ENCODE results near the gene EMID1. TPM values are rescaled to one million over a fixed set of nuclear protein-coding genes. Genes with fewer than 3 reads are reported as not detected.

Gene EMID1
- polyA plus RNA-seq, 1 donor (not counting 4 experiments of a cell fraction or from before 2014, with no cell fraction given), result not detected

DNA sequence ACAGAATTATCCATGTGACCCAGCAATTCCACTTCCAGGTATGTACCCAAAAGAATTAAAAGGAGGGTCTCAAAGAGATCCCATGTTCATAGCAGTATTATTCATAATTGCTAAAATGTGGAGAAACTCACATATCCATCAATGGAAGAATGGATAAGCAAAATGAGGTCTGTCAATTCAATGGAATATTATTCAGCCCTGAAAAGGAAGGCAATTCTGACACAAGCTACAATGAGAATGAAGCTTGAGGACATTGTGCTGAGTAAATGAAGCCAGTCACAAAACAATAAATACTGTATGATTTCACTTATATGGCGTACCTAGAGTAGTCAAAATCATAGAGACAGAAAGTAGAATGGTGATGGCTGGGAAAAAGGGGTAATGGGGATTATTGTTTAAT lies 19.4 kb upstream of the EMID1 start:
- Histone ChIP-seq H3K27me3 (ENCODE audit: control insufficient read depth, extremely low read depth, insufficient read depth, low read length) (no peaks in the 10 kb centered on the region), H3K9me3 (ENCODE audit: control insufficient read depth, low read depth, low read length) (no peaks in the 10 kb centered on the region), H2AFZ (ENCODE audit: control insufficient read depth, low read length) (no peak overlapping the region), H4K20me1 (ENCODE audit: control insufficient read depth, extremely low read depth, insufficient read depth, low read length) (no peaks in the 10 kb centered on the region), H3K4me3 (ENCODE audit: control insufficient read depth in 2 of 3, extremely low read depth in 1 of 3, insufficient read depth in 2 of 3, low read depth in 1 of 3, low read length in 3 of 3) (no peak overlapping the region), H3K79me2 (ENCODE audit: control insufficient read depth, insufficient read depth, low read length) (no peaks in the 10 kb centered on the region), H3K9ac (ENCODE audit: control insufficient read depth, extremely low read depth, insufficient read depth, low read length) (no peak overlapping the region), H3K27ac (ENCODE audit: control insufficient read depth, insufficient read depth, low read length) (no peak overlapping the region), H3K36me3 (ENCODE audit: control insufficient read depth in 2 of 2, extremely low read depth in 1 of 2, insufficient read depth in 2 of 2, low read length in 2 of 2) (no peaks in the 10 kb centered on the region), H3K4me2 (ENCODE audit: control insufficient read depth, extremely low read depth, insufficient read depth, low read depth, low read length) (no peak overlapping the region), H3K9me1 (ENCODE audit: control insufficient read depth, extremely low read depth, insufficient read depth, low read length) (no peaks in the 10 kb centered on the region), H3K4me1 (ENCODE audit: control insufficient read depth, extremely low read depth, insufficient read depth, low read length) (no peaks in the 10 kb centered on the region)
- TF ChIP-seq, protein P1, sequence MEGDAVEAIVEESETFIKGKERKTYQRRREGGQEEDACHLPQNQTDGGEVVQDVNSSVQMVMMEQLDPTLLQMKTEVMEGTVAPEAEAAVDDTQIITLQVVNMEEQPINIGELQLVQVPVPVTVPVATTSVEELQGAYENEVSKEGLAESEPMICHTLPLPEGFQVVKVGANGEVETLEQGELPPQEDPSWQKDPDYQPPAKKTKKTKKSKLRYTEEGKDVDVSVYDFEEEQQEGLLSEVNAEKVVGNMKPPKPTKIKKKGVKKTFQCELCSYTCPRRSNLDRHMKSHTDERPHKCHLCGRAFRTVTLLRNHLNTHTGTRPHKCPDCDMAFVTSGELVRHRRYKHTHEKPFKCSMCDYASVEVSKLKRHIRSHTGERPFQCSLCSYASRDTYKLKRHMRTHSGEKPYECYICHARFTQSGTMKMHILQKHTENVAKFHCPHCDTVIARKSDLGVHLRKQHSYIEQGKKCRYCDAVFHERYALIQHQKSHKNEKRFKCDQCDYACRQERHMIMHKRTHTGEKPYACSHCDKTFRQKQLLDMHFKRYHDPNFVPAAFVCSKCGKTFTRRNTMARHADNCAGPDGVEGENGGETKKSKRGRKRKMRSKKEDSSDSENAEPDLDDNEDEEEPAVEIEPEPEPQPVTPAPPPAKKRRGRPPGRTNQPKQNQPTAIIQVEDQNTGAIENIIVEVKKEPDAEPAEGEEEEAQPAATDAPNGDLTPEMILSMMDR (optimal IDR thresholded peaks at IDR 0.05 in 1 of 3, IDR thresholded peaks at IDR 0.05 in 1 of 3, conservative IDR thresholded peaks at IDR 0.05 in 1 of 3; ENCODE audit: extremely low read depth in 1 of 3, insufficient read depth in 2 of 3, low read length in 3 of 3), result no peak
- TF ChIP-seq EZH2 (IDR thresholded peaks at IDR 0.05; ENCODE audit: low read length), result no peak
- FAIRE-seq (no peak), DNase-seq (ENCODE audit: low read depth, low spot score) (no peak)
- dilution Hi-C loops (cut with MboI; ENCODE audit: extremely low pct_ligation_motif_present, low sequenced_read_pairs), result no loop called here

DNA sequence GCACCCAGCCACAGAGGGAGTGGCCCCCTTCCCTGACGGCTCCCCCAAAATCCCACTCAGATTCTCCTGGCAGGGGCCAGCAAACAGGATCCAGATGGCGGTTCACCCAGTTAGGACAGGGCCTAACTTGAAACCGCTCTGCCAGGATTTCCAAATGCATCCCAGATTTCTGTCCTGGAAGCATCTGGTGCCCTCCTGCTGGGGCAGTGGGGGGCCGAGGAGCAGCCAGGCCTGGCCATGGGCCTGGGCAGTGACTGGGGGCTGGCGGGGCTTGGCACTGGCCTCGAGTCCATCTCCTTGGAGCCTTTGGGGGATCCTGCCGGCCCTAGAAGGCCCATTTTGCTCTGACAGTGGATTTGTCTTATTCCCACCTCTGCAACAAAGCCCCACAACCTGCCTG lies 17.9 kb upstream of the EMID1 start:
- Histone ChIP-seq H3K4me3 (ENCODE audit: control insufficient read depth in 2 of 3, extremely low read depth in 1 of 3, insufficient read depth in 2 of 3, low read depth in 1 of 3, low read length in 3 of 3) (no peak overlapping the region), H3K27ac (ENCODE audit: control insufficient read depth, insufficient read depth, low read length) (no peak overlapping the region), H3K4me1 (ENCODE audit: control insufficient read depth, extremely low read depth, insufficient read depth, low read length) (no peaks in the 10 kb centered on the region), H4K20me1 (ENCODE audit: control insufficient read depth, extremely low read depth, insufficient read depth, low read length) (no peaks in the 10 kb centered on the region), H2AFZ (ENCODE audit: control insufficient read depth, low read length) (no peak overlapping the region), H3K27me3 (ENCODE audit: control insufficient read depth, extremely low read depth, insufficient read depth, low read length) (no peaks in the 10 kb centered on the region), H3K9ac (ENCODE audit: control insufficient read depth, extremely low read depth, insufficient read depth, low read length) (no peak overlapping the region), H3K36me3 (ENCODE audit: control insufficient read depth in 2 of 2, extremely low read depth in 1 of 2, insufficient read depth in 2 of 2, low read length in 2 of 2) (no peaks in the 10 kb centered on the region), H3K9me1 (ENCODE audit: control insufficient read depth, extremely low read depth, insufficient read depth, low read length) (no peaks in the 10 kb centered on the region), H3K4me2 (ENCODE audit: control insufficient read depth, extremely low read depth, insufficient read depth, low read depth, low read length) (no peak overlapping the region), H3K79me2 (ENCODE audit: control insufficient read depth, insufficient read depth, low read length) (no peaks in the 10 kb centered on the region), H3K9me3 (ENCODE audit: control insufficient read depth, low read depth, low read length) (no peaks in the 10 kb centered on the region)
- FAIRE-seq (no peak), DNase-seq (ENCODE audit: low read depth, low spot score) (no peak)
- no peak for TF ChIP-seq EZH2 (IDR thresholded peaks at IDR 0.05; ENCODE audit: low read length)
- TF ChIP-seq, protein P1 (optimal IDR thresholded peaks at IDR 0.05 in 1 of 3, IDR thresholded peaks at IDR 0.05 in 1 of 3, conservative IDR thresholded peaks at IDR 0.05 in 1 of 3; ENCODE audit: extremely low read depth in 1 of 3, insufficient read depth in 2 of 3, low read length in 3 of 3), result no peak
- dilution Hi-C loops (cut with MboI; ENCODE audit: extremely low pct_ligation_motif_present, low sequenced_read_pairs), result no loop called here

All from keratinocyte (primary cell).